GM18517 (cell line): ENCODE data around the gene FBXL14.

Experiments
- ATAC-seq: cut with Tn5 transposase; IDR thresholded peaks from one replicate; pipeline ENCODE4 v1.9.1; 2021; ENCODE audit warnings: mild to moderate bottlenecking, moderate library complexity; ENCODE audit not compliant: unreplicated experiment

The FBXL14 gene, protein sequence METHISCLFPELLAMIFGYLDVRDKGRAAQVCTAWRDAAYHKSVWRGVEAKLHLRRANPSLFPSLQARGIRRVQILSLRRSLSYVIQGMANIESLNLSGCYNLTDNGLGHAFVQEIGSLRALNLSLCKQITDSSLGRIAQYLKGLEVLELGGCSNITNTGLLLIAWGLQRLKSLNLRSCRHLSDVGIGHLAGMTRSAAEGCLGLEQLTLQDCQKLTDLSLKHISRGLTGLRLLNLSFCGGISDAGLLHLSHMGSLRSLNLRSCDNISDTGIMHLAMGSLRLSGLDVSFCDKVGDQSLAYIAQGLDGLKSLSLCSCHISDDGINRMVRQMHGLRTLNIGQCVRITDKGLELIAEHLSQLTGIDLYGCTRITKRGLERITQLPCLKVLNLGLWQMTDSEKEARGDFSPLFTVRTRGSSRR

DNA sequence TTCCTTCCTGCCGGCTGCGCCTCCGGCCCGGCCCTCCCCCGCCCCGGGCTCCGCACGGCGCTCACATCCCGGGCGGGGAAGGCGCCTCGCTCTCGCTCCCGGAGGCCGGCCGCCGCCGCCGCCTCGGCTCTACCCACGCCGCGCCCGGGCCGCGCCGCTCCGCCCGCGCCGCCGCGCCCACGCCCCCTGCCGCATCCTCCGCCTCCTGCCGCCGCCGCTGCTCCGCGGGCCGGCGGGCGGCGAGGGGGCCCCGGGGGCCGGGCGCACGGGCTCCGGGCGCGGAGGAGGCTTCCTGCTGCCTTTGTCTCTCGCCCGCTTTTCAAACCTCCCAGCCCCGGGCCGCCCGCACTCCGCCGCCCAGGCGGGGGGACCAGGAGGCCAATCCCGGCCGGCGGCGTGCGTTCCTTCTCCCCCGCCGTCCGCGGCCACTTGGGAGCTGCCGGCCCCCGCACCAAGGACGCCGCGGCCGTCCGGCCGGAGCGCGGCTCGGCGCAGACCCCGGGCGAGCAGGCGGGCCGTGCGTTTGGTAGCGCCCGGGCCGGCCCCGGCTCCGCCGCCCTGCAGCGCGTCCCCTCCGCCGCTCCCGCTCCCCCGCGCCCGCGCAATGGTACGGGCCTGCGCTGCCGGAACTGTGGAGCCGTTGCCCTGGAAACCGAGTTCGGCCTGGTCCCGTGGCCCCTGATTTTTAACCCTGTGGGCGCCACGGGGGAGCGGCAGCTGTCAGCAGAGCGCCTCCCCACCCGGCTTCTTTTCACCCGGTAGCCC lies at the start of gene FBXL14:
Gene FBXL14 (minus strand): TSS at position 321 of the 765 bp plus-strand sequence. CDS start 515 bp downstream, outside the sequence.
- ATAC-seq, result peak; percentile 52

DNA sequence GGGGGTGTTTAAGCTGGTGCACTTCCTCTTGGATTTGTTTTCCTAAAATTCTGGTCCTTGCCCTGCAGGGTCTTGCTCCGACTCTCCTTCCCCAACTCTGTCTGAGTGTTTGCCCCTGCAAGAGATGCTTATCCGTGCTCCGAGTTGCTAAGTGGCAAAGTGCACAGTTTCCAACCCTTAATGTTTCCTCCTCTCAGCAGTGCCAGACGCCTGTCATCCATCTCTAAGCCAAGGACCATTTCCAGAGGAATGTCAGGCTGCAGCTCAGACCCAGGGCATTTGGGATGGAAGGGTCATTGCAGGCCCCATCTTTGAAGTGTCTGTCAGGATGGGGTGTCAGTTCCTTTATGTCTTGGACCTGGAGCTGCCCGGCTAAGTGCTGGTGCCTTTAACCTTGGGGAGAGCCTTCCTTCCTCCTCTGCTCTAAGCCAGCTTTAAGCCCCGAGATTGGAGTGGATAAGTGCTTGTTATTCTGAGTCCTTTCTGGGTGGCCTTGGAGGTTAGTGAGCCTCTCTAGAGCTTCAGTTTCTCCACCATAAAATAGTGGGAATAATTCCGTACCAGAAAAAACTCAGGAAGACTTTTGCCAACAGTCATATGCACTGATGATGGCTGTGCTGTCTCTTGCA lies 49.6 kb upstream of the FBXL14 start:
- ATAC-seq, result no peak

DNA sequence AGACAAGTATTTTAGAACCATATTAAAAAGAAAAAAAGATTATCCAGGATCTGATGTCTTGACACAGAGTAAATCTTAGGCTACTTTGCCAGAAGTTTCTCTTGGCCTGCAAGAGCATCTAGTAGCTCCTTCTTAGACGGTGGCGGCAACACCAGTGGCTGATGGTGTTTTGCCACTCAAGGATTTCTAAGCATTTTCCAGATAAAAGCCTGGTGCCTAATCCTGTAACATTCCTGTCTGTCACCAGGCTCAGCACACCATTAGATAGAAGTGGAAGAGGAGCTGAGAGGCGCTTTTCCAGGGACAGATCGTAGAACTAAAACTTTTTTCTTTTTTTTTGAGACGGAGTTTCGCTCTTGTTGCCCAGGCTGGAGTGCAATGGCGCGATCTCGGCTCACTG lies 48.7 kb upstream of the FBXL14 start:
- no peak for ATAC-seq

DNA sequence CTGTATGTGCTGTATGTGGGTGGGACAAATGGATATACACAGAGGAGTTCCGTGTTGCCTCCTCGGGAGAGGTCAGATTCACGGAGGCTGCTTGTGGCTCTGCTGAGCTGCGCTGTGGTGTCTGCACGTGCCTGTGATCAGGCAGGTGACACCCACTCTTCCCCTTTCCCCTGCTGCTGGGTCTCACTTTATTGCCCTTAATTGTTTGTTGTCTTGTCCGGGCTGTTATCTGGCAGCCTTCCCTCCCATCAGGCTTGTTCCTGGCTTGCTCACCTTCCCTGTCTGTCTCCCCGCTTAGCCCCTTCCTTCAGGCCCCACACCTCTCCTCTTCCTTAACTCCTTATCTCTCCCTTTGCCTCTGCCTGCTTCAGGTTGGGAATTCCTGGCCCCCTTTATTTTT lies 48.1 kb upstream of the FBXL14 start:
- no peak for ATAC-seq

DNA sequence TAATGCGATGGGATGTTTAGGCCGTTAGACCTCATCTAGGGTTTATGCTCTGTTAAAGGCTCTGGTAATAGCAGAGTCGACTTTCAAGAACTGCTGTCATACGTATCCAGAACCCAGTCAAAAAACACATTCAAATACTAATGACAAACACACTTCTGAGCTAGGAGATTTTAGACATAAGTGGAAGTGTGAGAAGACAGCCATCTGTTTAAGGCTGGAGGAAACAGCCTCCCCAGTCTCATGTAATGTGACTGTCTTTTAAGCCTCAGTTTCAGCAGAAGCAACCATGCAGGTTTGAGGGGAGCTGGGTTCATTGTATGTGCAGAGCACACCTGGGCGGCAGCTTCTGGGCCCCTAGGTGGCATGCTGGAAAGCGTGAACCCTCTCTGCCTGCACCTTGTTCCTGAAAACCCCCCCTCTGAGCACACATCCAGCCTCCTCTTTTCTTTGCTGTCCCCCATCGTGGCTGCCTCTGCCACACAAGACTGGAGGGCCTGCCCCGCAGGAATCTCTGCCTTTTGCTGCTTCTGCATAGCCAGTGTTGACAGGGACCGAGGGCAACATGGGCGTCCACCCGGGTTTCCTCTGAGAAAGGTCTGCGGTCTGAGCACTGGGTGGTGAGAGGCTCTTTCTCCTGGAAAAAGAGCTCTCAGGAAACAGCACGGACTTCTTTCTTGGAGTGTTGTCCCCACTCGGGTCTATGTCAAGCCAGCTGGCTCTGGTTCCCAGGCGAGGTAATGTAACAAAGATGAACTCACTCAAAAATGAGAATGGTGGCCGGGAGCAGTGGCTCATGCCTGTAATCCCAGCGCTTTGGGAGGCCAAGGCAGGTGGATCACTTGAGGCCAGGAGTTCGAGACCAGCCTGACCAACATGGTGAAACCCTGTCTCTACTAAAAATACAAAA lies 46.2 kb upstream of the FBXL14 start:
- no peak for ATAC-seq

DNA sequence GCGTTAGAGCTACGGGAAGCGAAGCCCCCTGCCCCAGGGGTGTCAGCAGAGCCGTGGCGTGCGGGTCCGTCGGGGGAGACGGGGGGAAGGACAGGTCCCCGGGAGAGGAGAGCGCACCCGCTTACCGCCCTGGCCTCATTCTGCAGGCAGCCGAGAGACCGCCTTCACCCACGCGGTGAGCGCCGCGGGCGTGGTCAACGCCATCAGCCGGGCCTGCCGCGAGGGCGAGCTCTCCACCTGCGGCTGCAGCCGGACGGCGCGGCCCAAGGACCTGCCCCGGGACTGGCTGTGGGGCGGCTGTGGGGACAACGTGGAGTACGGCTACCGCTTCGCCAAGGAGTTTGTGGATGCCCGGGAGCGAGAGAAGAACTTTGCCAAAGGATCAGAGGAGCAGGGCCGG lies 45.2 kb upstream of the FBXL14 start:
- ATAC-seq, result no peak

DNA sequence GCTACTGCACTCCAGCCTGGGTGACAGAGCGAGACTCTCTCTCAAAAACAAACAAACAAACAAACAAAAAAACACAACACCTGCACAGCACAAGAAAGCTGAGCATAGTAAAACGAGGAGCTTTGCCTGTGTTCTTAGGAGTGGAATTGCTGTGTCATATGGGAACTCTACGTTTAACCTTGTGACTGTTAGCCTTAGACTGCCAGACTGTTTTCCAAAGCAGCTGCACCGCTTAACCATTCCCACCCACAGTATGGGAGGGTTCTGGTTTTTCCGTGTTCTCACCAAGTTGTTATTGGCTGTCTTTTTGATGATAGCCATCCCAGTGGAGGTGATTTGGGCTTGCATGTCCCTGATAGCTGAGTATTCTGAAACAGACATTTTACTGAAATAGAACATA lies 43.8 kb upstream of the FBXL14 start:
- ATAC-seq, result no peak

DNA sequence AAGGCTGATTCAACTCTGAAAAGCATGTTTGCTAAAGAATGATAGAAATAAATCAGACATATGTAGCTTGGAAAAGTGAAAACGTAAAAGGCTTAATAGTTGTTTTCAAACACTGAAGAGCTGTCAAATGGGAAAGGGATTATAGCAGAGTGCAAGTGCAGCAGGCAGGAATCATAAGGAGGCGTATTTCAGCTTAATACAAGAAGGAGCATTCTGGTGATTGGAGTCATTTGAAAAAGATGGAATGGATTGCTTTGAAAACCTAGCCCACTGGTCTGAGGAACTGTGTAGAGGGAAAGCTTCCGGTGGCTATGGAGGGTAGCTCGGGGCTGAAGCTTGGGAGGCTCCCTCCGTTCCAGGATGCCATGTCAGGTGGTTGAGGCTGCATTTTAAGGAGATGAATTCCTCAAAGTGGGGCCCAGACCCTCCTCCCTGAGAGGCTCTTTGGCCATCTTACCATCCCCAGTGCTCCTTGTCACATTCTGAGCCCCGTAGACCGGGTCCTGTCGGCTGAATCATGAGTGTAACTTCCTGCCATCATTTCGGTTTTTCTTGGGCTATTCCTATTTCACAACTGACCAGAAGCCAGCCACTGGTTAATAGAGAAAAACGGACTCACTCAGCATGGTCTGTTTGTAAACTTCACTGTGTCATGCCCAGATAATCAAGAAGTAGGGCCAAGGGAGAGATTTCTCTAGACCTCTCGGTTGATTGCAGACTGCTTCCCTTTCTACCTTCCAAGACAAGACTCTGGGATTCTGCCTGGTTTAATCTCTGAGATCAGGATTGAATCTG lies 41.1 kb upstream of the FBXL14 start:
- ATAC-seq, result no peak

DNA sequence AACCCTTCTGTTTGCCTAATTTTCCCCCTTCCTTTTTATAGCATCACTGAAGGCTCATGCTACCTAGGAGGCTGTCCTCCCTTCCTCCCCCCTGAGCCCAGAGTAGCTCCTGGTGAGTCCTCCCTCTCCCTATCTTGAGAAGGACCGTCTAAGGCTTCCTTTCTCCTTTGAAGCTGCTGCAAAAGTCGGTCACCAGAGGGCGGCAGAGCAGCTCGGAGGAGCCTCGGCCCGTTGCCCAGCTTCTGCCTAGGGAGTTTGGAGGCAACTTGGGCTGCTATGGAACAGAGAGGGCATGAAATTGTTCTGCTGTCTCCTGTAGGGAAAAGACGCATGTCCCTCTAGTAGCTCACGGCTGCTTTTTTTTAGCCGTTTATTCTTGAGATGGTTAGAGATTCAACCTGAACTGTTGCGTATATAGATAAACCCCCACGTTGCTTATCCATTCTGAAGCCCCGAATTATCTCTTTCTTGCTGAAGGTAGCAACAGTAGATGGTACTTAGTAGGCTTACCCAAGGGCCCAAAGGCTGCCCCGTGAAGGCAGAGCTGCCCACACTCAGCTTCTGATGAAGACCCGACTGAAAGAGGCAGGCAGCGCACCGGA lies 40.3 kb upstream of the FBXL14 start:
- no peak for ATAC-seq

DNA sequence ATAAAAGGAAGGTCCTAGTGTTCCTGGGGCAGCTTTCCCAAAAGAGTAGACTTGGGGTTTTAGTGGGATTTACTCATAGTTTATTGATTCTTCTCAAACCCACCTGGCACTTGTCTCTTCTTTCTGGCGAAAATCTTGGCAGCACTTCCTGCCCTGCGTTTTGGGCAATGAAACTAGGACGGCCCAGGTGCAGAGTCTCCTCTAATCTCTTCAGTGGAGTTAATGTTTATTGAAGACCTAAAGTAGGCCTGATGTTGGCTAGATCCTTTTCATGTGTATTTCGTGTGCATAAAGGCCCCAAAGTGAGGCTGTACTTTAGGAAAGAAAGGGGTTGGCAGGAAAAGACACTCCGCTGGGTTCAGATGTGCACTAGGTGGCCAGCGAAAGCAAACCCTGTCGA lies 39.8 kb upstream of the FBXL14 start:
- no peak for ATAC-seq

DNA sequence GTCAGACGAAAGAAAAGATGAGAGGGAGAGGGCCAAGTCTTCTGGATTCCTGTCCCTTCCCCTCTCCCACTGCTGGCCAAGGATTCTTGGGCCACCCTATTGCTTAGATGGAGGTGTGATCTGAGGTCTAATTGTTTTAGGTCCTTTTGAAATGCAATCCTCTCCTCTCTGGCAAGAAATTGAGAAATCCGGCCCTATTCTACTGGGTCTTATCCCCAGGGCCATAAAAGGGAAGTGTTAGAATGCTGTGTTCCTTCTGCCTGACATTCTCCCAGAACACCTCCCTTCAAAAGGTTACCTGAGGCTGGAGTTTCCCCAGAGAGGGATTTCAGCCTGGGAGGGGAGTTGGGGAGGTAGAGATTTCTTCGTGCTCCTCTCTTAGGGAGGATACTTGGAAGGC lies 39.1 kb upstream of the FBXL14 start:
- no peak for ATAC-seq

DNA sequence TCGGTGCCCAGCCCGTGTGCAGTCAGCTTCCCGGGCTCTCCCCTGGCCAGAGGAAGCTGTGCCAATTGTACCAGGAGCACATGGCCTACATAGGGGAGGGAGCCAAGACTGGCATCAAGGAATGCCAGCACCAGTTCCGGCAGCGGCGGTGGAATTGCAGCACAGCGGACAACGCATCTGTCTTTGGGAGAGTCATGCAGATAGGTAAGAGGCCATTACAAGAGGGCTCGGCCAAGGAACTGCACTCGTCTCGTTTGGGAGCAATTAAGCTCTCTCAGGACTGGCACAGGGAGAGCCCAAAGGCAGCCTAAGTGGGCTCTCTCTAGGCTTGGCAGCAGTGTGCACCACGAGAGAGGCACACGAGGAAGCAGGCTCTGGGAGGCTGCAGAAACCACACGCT lies 38.3 kb upstream of the FBXL14 start:
- ATAC-seq, result no peak

DNA sequence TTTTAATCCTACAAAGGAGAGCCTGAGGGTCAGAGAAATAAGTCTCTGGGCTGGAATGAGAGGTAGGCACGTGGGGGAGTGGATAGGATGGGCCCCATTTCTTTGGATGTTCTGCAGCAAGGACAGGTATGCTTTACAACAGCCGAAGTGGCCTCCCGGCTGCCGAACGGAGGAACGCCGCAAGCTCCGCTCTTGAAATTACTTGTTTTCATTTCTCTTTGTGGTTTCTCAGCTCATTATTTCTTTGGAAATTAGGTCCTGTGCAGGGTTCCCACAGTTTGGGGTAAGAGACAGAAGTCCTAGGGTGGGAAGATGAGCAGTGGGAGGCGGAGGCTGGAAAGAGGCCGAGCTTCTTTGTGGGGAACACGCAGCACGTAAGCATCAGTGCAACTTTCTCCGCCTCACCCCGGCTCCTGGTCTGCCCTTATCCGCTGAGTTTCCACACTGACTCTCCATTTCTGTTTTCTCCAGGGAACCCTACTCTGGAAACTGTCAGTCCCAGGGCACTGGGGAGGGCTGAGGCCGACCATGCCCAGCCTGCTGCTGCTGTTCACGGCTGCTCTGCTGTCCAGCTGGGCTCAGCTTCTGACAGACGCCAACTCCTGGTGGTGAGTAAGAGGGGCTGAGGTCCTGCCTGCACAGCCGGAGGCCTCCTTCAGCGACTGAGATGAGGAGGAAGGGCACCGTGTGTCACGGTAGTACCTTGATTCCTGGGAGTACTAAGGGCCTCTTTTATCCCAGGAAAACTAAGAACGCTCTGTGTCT lies 36.6 kb upstream of the FBXL14 start:
- no peak for ATAC-seq

DNA sequence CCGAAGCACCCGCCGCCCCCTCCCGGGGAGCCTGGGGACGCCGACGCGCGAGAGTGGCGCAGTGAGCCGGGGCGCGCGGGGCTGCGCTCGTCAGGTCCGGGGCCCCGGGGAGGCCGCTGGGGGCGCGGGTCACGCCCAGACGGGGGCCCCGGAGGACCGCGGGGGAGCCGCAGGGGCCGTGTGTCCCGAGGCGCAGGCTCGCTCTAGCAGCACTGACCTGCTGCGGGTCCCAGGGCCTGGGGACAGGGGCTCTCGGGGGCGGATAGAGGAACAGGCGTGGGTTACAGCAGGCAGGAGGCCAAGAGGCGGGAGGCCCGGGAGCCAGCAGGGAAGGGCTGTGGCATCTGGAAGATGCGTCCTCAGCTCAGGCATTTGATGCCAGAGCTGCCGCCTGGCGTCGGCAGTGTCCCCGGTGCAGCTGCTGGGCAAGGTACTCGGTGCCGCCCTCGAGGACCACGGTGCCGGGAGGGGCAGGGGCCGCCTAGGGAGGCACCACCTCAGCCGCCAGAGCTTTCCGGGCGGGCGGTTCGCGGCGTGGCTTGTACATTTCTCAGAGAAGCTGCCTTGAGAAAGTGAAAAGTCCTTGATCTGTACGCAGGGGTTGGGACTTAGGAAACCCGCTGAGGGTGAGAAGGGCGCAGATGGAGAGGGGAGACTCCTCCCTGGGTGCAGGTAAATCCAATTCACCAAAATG lies 35.9 kb upstream of the FBXL14 start:
- no peak for ATAC-seq

DNA sequence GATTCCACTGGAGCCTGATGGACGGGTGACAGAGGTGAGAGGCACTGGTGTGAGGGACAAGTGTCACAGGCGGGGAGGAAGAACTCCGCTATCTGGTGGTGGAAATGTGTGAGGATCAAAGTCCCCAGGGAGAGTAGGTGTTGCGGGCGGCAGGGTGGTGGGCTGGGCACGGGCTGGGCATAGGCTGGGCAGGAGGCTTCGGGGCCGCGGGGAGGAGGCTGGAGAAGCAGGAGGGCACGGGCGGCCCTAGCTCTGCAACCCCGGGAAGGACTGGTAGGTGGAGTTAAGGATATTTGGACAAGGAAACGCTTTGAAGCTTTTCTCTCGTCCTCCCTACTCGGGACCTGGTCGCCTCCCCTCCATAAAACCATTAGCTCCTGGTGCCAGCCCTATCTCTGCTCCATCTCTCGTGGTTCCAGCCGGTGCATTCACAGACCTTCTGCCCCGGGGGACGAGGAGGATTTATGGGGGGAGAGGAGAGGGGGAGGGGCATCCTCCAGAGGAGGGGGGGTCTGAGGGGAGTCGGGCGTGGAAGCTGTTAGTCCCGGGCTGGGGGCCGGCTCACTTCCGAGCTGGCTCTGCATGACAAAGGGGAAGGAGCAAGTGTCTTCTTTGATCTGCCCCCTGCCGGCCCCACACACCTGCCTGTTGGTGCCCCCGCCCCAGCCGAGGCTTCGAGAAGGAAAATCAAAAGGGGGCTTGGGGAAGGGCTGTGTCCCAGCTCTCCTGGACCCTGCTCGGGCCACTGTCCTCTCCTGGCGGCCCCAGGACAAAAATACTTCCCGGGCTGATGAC lies 35.2 kb upstream of the FBXL14 start:
- ATAC-seq, result no peak

DNA sequence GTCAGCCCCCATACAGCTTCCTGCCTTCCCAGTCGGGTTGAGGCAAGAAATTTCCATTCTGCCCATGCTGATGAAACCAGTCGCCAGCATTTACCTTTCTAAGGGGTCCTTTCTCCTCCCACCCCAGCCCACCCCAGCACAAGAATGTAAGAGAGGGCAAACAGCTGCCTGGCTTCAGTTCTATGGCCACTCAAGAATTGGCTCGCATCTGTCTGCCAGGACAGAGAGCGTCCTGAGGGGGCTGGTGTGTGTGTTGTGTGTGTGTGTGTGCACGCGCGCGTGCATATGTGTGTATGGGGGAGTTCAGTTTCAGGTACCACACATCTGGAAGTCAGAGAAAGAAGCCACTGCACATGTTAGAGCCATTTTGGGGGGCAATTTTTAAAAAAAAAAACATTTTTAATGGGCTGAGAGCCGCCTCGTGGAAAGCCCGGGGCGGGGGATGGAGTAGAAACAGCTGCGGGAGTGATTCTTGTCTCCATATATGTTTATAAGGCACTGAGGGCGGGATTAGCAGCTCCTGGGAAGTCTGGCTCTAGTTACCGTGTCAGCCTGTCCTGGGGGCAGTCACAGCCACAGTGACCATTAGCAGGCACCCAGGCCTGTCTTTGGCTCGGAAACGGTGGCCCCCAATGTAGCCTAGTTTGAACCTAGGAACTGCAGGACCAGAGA lies 34.4 kb upstream of the FBXL14 start, which contains the start of gene WNT5B:
Gene WNT5B (plus strand): TSS at position 566 of the 672 bp plus-strand sequence. CDS start 2,124 bp downstream, outside the sequence.
- ATAC-seq, result no peak

DNA sequence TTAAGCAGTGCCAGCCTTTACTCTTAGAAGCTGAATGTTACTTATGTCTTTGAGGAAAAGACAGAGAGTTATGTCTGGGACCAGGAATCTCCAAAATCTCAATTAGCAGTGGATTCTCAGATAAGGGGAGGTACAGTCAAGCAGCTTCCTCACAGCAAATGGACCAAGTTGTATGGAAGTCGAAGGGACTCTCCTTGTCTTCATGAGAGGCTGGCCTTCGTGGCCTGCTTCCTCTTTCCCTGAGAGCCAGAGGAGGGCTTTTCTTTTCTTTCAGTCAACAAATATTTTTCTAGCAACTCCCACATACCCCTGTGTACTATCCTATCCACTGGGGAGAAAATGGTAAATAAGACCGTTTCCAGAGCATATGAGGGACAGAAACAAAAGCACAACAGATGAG lies 28.0 kb upstream of the FBXL14 start:
- ATAC-seq, result no peak
